K562 (cell line): Measurements from ENCODE around the gene USP22. TPM values are rescaled to one million over a fixed set of nuclear protein-coding genes. Genes with fewer than 3 reads are reported as not detected.
A peak's percentile ranks its signal among the peaks of the same experiment; 100 is the strongest.

Experiments used
- ATAC-seq: fragments of 200-7000 bp; cut with Tn5 transposase; 3 replicates; pipeline ENCODE4 v1.9.1; 2020; ENCODE audit warnings: moderate library complexity
- BruUV-seq: library from RNA; stranded (reverse); fragments of 400-500 nt; replicated peaks from 2 replicates; lab custom pipeline; 2021; lab: Mats Ljungman, UMichigan
- CTCF ChIA-PET: fragments of 300-600 bp; formaldehyde crosslinking; extraction: SDS; loops from one replicate; lab custom pipeline; 2021; ENCODE audit warnings: low intra/inter-chr PET ratio; lab: Yijun Ruan, JAX
- POLR2A ChIA-PET: fragments of 300-600, 350-650 bp; sonication (Branson Sonifier 250); formaldehyde crosslinking; extraction: SDS; loops from one replicate; lab custom pipeline; 2021; ENCODE audit warnings: antibody characterized with exemption, inconsistent platforms; lab: Yijun Ruan, JAX
- DNase-seq, 4 experiments: peaks; one replicate each; pipeline versions ENCODE4 v3.0.0 to v3.0.0-alpha.2; 2011 to 2018; ENCODE audit warnings: low spot score in 3 of 4, mixed read lengths in 3 of 4; ENCODE audit errors: extremely low read depth in 1 of 4
- FAIRE-seq: peaks from 2 replicates; lab custom pipeline; 2011; peaks lifted over from hg19 to GRCh38; lab: Jason Lieb, UNC
- H2AFZ ChIP-seq: 2 replicates; pipeline ENCODE4 v1.6.0; 2011; ENCODE audit warnings: low read depth, low read length, control low read depth, inconsistent platforms
- H3K27ac ChIP-seq: fragments of 200-600 bp; 3 replicates; pipeline ENCODE4 v1.8.0; 2011; ENCODE audit warnings: low read depth, mild to moderate bottlenecking, control low read depth, inconsistent platforms, low read length, moderate library complexity, mixed read lengths; ENCODE audit errors: extremely low read depth
- H3K27me3 ChIP-seq, 2 experiments: fragments of 300-600 bp in 1 of 2; 2 replicates in 1 of 2; 3 replicates in 1 of 2; pipeline versions ENCODE4 v1.6.0 to v1.8.0; 2011; ENCODE audit warnings: inconsistent platforms in 2 of 2, low read length in 2 of 2, mild to moderate bottlenecking in 1 of 2, mixed read lengths in 1 of 2, moderate library complexity in 1 of 2; ENCODE audit not compliant: control insufficient read depth in 2 of 2, insufficient read depth in 2 of 2
- H3K36me3 ChIP-seq: fragments of 300-600 bp; 3 replicates; pipeline ENCODE4 v1.8.0; 2011; ENCODE audit warnings: mild to moderate bottlenecking, low read length, inconsistent platforms; ENCODE audit not compliant: control insufficient read depth, insufficient read depth
- H3K4me1 ChIP-seq, 2 experiments: fragments of 200-600 bp in 1 of 2; replicated peaks in 1 of 2; 2 replicates in 1 of 2; 3 replicates in 1 of 2; pipeline versions ENCODE4 v1.5.1 to v1.8.0; 2011; ENCODE audit warnings: inconsistent platforms in 2 of 2, low read length in 2 of 2, mild to moderate bottlenecking in 1 of 2, mixed read lengths in 1 of 2, moderate library complexity in 1 of 2; ENCODE audit not compliant: control insufficient read depth in 2 of 2, insufficient read depth in 2 of 2
- H3K4me2 ChIP-seq: 2 replicates; pipeline ENCODE4 v1.6.1; 2011; ENCODE audit warnings: low read length, control low read depth, inconsistent platforms, mixed read lengths; ENCODE audit not compliant: insufficient read depth
- H3K4me3 ChIP-seq: fragments of 200-600 bp; sonication (generic), shearing (Covaris generic); 2 replicates; pipeline ENCODE4 v1.5.1; 2016; ENCODE audit warnings: control low read depth, inconsistent platforms
- H3K79me2 ChIP-seq: fragments of 200-600 bp; 3 replicates; pipeline ENCODE4 v1.8.0; 2011; ENCODE audit warnings: low read length, inconsistent platforms; ENCODE audit not compliant: control insufficient read depth, insufficient read depth
- H3K9ac ChIP-seq, 2 experiments: 2 replicates each; pipeline versions ENCODE4 v1.6.0 to v1.6.1; 2011; ENCODE audit warnings: low read depth in 2 of 2, low read length in 2 of 2, control low read depth in 1 of 2, inconsistent platforms in 1 of 2, mild to moderate bottlenecking in 1 of 2, mixed read lengths in 1 of 2; ENCODE audit not compliant: insufficient read depth in 1 of 2
- H3K9me1 ChIP-seq: one replicate; pipeline ENCODE4 v1.6.0; 2011; ENCODE audit warnings: inconsistent platforms, mild to moderate bottlenecking, low read length, moderate library complexity; ENCODE audit not compliant: control insufficient read depth, insufficient read depth
- H3K9me3 ChIP-seq: replicated peaks from 2 replicates; pipeline ENCODE4 v1.5.1; 2011; ENCODE audit warnings: low read depth, low read length, inconsistent platforms; ENCODE audit not compliant: control insufficient read depth, insufficient read depth
- H4K20me1 ChIP-seq: replicated peaks from 2 replicates; pipeline ENCODE4 v1.6.1; 2011; ENCODE audit warnings: low read length, inconsistent platforms, mixed read lengths; ENCODE audit not compliant: control insufficient read depth, insufficient read depth
- CBX8 ChIP-seq: fragments of 200-600 bp; sonication (generic); IDR thresholded peaks from 2 replicates; pipeline ENCODE4 v1.6.1; 2012; ENCODE audit warnings: borderline replicate concordance, mixed run types, low read depth, mild to moderate bottlenecking, moderate library complexity, mixed read lengths, low read length, control low read depth, inconsistent platforms; ENCODE audit not compliant: poor library complexity, severe bottlenecking; ENCODE audit errors: extremely low read depth
- KDM1A ChIP-seq, 2 experiments: fragments of 450-650 bp; IDR thresholded peaks; 2 replicates each; pipeline ENCODE4 v1.6.1; 2016; ENCODE audit warnings: mild to moderate bottlenecking in 2 of 2
- NFRKB ChIP-seq: fragments of 450-650 bp; IDR thresholded peaks from 2 replicates; pipeline ENCODE4 v1.6.1; 2016; ENCODE audit warnings: low read depth
- PHF8 ChIP-seq: fragments of 200-600 bp; sonication (generic); IDR thresholded peaks from 2 replicates; pipeline ENCODE4 v1.6.1; 2012; ENCODE audit warnings: mixed run types, mild to moderate bottlenecking, inconsistent platforms, low read length, moderate library complexity, borderline replicate concordance
- SIN3B ChIP-seq: fragments of 450-650 bp; IDR thresholded peaks from 2 replicates; pipeline ENCODE4 v1.6.1; 2017; ENCODE audit warnings: low read depth, mild to moderate bottlenecking, moderate library complexity
- TAF9B ChIP-seq: fragments of 450-650 bp; IDR thresholded peaks from 2 replicates; pipeline ENCODE4 v1.6.1; 2018; ENCODE audit warnings: mild to moderate bottlenecking; ENCODE audit not compliant: partially characterized antibody
- TSC22D4 ChIP-seq: fragments of 450-650 bp; IDR thresholded peaks from 2 replicates; pipeline ENCODE4 v1.6.1; 2016; ENCODE audit warnings: missing genetic modification characterization, missing biosample characterization, control low read depth
- ZNF12 ChIP-seq: sonication (generic); formaldehyde crosslinking; IDR thresholded peaks from 2 replicates; pipeline ENCODE4 v1.4.0; 2020; ENCODE audit warnings: mild to moderate bottlenecking, missing genetic modification reagents
- ZNF146 ChIP-seq: IDR thresholded peaks from one replicate; pipeline ENCODE4 v1.6.1; 2018; ENCODE audit warnings: missing compliant biosample characterization; ENCODE audit not compliant: unreplicated experiment
- ZNF175 ChIP-seq: fragments of 200-800 bp; sonication (Bioruptor generic); IDR thresholded peaks from 2 replicates; pipeline ENCODE4 v1.6.1; 2016; ENCODE audit warnings: low read depth, mild to moderate bottlenecking, missing genetic modification characterization, missing compliant biosample characterization
- ZNF785 ChIP-seq: fragments of 250-450 bp; sonication (Bioruptor Pico); IDR thresholded peaks from 2 replicates; pipeline ENCODE4 v1.4.0; 2020; ENCODE audit warnings: mild to moderate bottlenecking
- WGBS: fragments of 100-300 bp; shearing (Covaris generic); methylation state at CpG from one replicate; pipeline ENCODE4 v1.1.6; 2016; ENCODE audit warnings: low coverage, mixed read lengths; ENCODE audit not compliant: insufficient coverage; ENCODE audit errors: missing lambda C conversion rate; 5-methylcytosine and 5-hydroxymethylcytosine counted together
- in situ Hi-C: fragments of 300-500 bp; cut with MboI; formaldehyde crosslinking; loops from 4 replicates; pipeline ENCODE4 v1.15.0; 2018; ENCODE audit warnings: inconsistent platforms, mixed read lengths
- intact Hi-C: fragments of 100-400 bp; cut with micrococcal nuclease; formaldehyde crosslinking; loops from 2 replicates; pipeline ENCODE4 v1.14.2; 2022
- polyA plus RNA-seq, 8 experiments: library from polyadenylated mRNA; depleted of rRNA in 4 of 8; stranded (reverse) in 5 of 8; unstranded in 3 of 8; fragments of >200 nt; fragmentation: Nextera tagmentation in 2 of 8; fragmentation: Illumina TruSeq in 1 of 8; extraction: Ambion mirVana in 2 of 8; extraction: Trizol in 1 of 8; gene quantifications; 2 replicates each; pipeline versions ENCODE4 v1.2.1 to v1.2.3, GENCODE V29; 2011 to 2014; ENCODE audit warnings: inconsistent platforms in 1 of 8, missing spikeins in 1 of 8
- total RNA-seq, 7 experiments: library from RNA; depleted of rRNA in 6 of 7; stranded (reverse); fragments of >200 nt in 6 of 7; fragmentation: Illumina TruSeq in 2 of 7; extraction: Trizol in 2 of 7; gene quantifications; 2 replicates each; pipeline versions ENCODE4 v1.2.1 to v1.2.3, GENCODE V29; 2011 to 2021; ENCODE audit warnings: low replicate concordance in 1 of 7
- TF ChIP-seq, protein P1 (sequence below): fragments of 250-450 bp; sonication (Bioruptor Pico); IDR thresholded peaks from 2 replicates; pipeline ENCODE4 v1.5.0; 2022; ENCODE audit warnings: mild to moderate bottlenecking
- TF ChIP-seq, protein P2 (sequence below): IDR thresholded peaks from 2 replicates; pipeline ENCODE4 v1.6.1; 2014; ENCODE audit warnings: antibody characterized with exemption
- TF ChIP-seq, protein P3 (sequence below), 2 experiments: fragments of 200-800 bp in 1 of 2; sonication (Bioruptor generic) in 1 of 2; sonication (generic) in 1 of 2; formaldehyde crosslinking in 1 of 2; IDR thresholded peaks in 1 of 2; conservative IDR thresholded peaks in 1 of 2; 2 replicates each; pipeline versions ENCODE4 v1.5.0 to v1.6.1; 2016 to 2020; ENCODE audit warnings: missing compliant biosample characterization in 1 of 2, missing genetic modification characterization in 1 of 2, missing genetic modification reagents in 1 of 2

The USP22 gene
- total and polyA plus RNA-seq, 9 of the 15 experiments (the other 6 are each of a cell fraction or from before 2014, with no cell fraction given): 6.5 to 113 (median 58.9) TPM

DNA sequence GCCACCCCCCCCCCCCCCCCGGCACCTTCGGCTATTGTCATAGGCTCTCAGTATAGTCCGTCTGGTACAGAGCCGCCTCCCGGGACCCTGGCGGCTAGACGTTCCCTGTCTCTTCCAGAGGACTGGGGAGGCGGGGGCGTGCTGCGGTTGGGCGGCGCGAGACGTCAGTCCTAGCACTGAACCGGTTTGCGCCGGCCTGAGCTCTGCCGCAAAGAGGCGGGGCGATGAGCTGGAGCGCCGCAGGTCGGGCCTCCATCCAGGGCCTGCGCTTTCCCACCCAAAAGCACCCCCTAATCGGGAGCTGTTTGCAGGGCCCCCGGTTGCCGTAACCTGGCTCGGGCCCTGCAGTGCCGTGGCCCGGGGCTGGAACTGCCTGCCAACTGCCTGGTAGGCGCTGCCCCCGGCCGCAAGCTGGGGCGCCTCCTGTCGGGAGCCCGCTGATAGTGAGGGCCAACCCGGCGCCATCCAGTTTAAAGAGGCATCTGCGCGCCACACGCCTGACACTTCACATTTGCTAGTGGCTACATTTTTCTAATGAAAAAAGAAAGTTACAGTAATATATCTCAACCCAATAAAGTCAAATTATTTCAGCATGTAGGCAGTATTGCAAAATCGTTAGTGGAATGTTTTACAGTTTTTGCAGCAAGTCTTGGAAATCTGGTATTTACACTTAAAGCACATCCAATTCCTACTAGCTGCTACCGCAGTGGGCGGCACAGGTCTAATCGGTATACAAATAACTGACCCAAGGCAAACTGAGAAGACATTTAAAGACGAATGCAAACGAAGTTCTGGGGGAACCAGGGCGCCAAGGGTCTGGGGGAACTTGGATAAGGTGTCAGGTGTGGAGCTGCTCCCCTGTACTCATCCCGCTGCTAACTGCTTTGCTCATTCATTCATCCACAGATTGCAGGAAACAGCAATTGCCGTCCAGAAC is 753 bp upstream of the USP22 start:
- intact Hi-C loops: no loop called here
- peak overlapping the region; percentile 87 for H3K4me2 ChIP-seq
- WGBS: 3% methylated on average over 26 of the region's 50 CpGs
- no peaks in the 10 kb centered on the region for H3K9me3 ChIP-seq
- H3K36me3 ChIP-seq: peaks cover 9% of the 10 kb centered on the region; the same call in 1 of the 3 replicates
- ChIA-PET CTCF (interaction anchor here (0.6 kb wide), 1 partner anchor 50 kb away, joined by 6 read pairs; no protein-coding TSS in a partner anchor), POLR2A (interaction anchor here (0.6 to 2.2 kb wide), 16 partner anchors 9 to 481 kb away, joined by 3 to 24 read pairs (median 4); no protein-coding TSS in a partner anchor)
- H3K4me1 ChIP-seq: peaks cover 12 to 26% of the 10 kb centered on the region in 2 experiments; a peak in 4 of 5 replicates
- H4K20me1 ChIP-seq: peaks cover 20% of the 10 kb centered on the region
- in situ Hi-C loops: no loop called here
- DNase-seq: peak in 3 of 4 experiments; percentile 80 to 96 (median 82)
- BruUV-seq: TSS peak; percentile 88
- ATAC-seq: peak; percentile 92
- peak overlapping the region; percentile 94 for H2AFZ ChIP-seq
- peak overlapping the region; percentile 95 for H3K27ac ChIP-seq
- no peaks in the 10 kb centered on the region for H3K9me1 ChIP-seq
- peak overlapping the region; percentile 79 to 95 for H3K9ac ChIP-seq
- peak; percentile 73 for FAIRE-seq
- peak overlapping the region; percentile 56 for H3K4me3 ChIP-seq
- peaks cover 36% of the 10 kb centered on the region for H3K79me2 ChIP-seq
- H3K27me3 ChIP-seq: no peaks in the 10 kb centered on the region
- TF ChIP-seq CBX8 (no peak), TAF9B (peak; percentile 56), PHF8 (peak; percentile 82), SIN3B (0 out of 2 replicates have a peak, but pooled peaks have one; percentile 50), TSC22D4 (tag) (no peak), ZNF12 (CRISPR knock-in tag) (no peak), ZNF785 (no peak), ZNF175 (CRISPR knock-in tag) (peak; percentile 23; the same call in 1 of the 2 replicates), KDM1A (IDR thresholded peaks at IDR 0.05) (no peak), ZNF146 (CRISPR knock-in tag) (no peak), NFRKB (0 out of 2 replicates have a peak, but pooled peaks have one; percentile 33)
- TF ChIP-seq, protein P1, sequence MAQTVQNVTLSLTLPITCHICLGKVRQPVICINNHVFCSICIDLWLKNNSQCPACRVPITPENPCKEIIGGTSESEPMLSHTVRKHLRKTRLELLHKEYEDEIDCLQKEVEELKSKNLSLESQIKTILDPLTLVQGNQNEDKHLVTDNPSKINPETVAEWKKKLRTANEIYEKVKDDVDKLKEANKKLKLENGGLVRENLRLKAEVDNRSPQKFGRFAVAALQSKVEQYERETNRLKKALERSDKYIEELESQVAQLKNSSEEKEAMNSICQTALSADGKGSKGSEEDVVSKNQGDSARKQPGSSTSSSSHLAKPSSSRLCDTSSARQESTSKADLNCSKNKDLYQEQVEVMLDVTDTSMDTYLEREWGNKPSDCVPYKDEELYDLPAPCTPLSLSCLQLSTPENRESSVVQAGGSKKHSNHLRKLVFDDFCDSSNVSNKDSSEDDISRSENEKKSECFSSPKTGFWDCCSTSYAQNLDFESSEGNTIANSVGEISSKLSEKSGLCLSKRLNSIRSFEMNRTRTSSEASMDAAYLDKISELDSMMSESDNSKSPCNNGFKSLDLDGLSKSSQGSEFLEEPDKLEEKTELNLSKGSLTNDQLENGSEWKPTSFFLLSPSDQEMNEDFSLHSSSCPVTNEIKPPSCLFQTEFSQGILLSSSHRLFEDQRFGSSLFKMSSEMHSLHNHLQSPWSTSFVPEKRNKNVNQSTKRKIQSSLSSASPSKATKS (CRISPR knock-in tag): no peak
- TF ChIP-seq, protein P2, sequence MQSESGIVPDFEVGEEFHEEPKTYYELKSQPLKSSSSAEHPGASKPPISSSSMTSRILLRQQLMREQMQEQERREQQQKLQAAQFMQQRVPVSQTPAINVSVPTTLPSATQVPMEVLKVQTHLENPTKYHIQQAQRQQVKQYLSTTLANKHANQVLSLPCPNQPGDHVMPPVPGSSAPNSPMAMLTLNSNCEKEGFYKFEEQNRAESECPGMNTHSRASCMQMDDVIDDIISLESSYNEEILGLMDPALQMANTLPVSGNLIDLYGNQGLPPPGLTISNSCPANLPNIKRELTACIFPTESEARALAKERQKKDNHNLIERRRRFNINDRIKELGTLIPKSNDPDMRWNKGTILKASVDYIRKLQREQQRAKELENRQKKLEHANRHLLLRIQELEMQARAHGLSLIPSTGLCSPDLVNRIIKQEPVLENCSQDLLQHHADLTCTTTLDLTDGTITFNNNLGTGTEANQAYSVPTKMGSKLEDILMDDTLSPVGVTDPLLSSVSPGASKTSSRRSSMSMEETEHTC: no peak
- TF ChIP-seq, protein P3, sequence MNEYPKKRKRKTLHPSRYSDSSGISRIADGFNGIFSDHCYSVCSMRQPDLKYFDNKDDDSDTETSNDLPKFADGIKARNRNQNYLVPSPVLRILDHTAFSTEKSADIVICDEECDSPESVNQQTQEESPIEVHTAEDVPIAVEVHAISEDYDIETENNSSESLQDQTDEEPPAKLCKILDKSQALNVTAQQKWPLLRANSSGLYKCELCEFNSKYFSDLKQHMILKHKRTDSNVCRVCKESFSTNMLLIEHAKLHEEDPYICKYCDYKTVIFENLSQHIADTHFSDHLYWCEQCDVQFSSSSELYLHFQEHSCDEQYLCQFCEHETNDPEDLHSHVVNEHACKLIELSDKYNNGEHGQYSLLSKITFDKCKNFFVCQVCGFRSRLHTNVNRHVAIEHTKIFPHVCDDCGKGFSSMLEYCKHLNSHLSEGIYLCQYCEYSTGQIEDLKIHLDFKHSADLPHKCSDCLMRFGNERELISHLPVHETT (CRISPR knock-in tag; conservative IDR thresholded peaks at IDR 0.05 in 1 of 2, IDR thresholded peaks at IDR 0.05 in 1 of 2): no peak
